CD8-positive, alpha-beta memory T cell (primary cell): ENCODE results near the gene SNTG2. TPM values are rescaled to one million over a fixed set of nuclear protein-coding genes. Genes with fewer than 3 reads are reported as not detected.

Experiments
- CTCF ChIA-PET: fragments of 350-600 bp; sonication (Branson Sonifier 250); formaldehyde crosslinking; loops from one replicate; lab custom pipeline; 2021; ENCODE audit warnings: antibody characterized with exemption; lab: Charles Lee
- POLR2A ChIA-PET: fragments of 350-600 bp; sonication (Branson Sonifier 250); formaldehyde crosslinking; loops from one replicate; lab custom pipeline; 2021; ENCODE audit warnings: antibody characterized with exemption; lab: Charles Lee
- DNase-seq, 5 donors: peaks; one replicate each; pipeline versions ENCODE4 v3.0.0 to v3.0.0-alpha.2; 2020 to 2022; ENCODE audit warnings: mixed read lengths in 1 of 5
- H3K27ac ChIP-seq: one replicate; pipeline ENCODE4 v1.7.0; 2013; ENCODE audit warnings: low read depth, mild to moderate bottlenecking, low read length, moderate library complexity
- H3K27me3 ChIP-seq: 2 replicates; pipeline ENCODE4 v1.7.0; 2013; ENCODE audit warnings: low read length, mild to moderate bottlenecking; ENCODE audit not compliant: insufficient read depth, poor library complexity, severe bottlenecking
- H3K36me3 ChIP-seq: 2 replicates; pipeline ENCODE4 v1.7.0; 2013; ENCODE audit warnings: mild to moderate bottlenecking, low read length, moderate library complexity; ENCODE audit not compliant: insufficient read depth
- H3K4me1 ChIP-seq: 2 replicates; pipeline ENCODE4 v1.7.0; 2013; ENCODE audit warnings: mild to moderate bottlenecking, low read length, moderate library complexity; ENCODE audit not compliant: insufficient read depth
- H3K4me3 ChIP-seq: 2 replicates; pipeline ENCODE4 v1.7.0; 2013; ENCODE audit warnings: mild to moderate bottlenecking, low read length
- H3K9me3 ChIP-seq: 2 replicates; pipeline ENCODE4 v1.7.0; 2013; ENCODE audit warnings: mild to moderate bottlenecking, low read length
- H3K27ac Mint-ChIP-seq, 8 donors: one replicate each; pipeline ENCODE4 v1.8.0; 2020 to 2021; ENCODE audit warnings: mixed read lengths in 8 of 8, mild to moderate bottlenecking in 6 of 8, inconsistent platforms in 3 of 8, moderate library complexity in 3 of 8
- H3K27me3 Mint-ChIP-seq, 2 donors: one replicate each; pipeline ENCODE4 v1.8.0; 2020 to 2021; ENCODE audit warnings: mixed read lengths in 2 of 2, mild to moderate bottlenecking in 1 of 2, moderate library complexity in 1 of 2
- H3K36me3 Mint-ChIP-seq, 3 donors: one replicate each; pipeline ENCODE4 v1.8.0; 2020 to 2021; ENCODE audit warnings: mixed read lengths in 3 of 3, inconsistent platforms in 1 of 3, mild to moderate bottlenecking in 1 of 3
- H3K4me1 Mint-ChIP-seq, 3 donors: one replicate each; pipeline ENCODE4 v1.8.0; 2020 to 2021; ENCODE audit warnings: mixed read lengths in 3 of 3, inconsistent platforms in 1 of 3, mild to moderate bottlenecking in 1 of 3
- H3K4me3 Mint-ChIP-seq, 7 donors: one replicate each; pipeline ENCODE4 v1.8.0; 2020 to 2021; ENCODE audit warnings: mixed read lengths in 7 of 7, mild to moderate bottlenecking in 6 of 7, moderate library complexity in 4 of 7, inconsistent platforms in 2 of 7
- H3K9me3 Mint-ChIP-seq, 5 donors: one replicate each; pipeline ENCODE4 v1.8.0; 2020 to 2022; ENCODE audit warnings: mixed read lengths in 5 of 5, mild to moderate bottlenecking in 3 of 5, moderate library complexity in 2 of 5, inconsistent platforms in 1 of 5
- polyA plus RNA-seq: library from polyadenylated mRNA; unstranded; fragments of 300-500 nt; fragmentation: Illumina TruSeq; gene quantifications from one replicate; pipeline ENCODE4 v1.2.3, GENCODE V29; 2021
- total RNA-seq, 2 experiments: library from RNA; stranded (reverse); gene quantifications; one replicate each; pipeline ENCODE4 v1.2.3, GENCODE V29; 2021

Gene SNTG2
- total and polyA plus RNA-seq, 3 experiments from 2014 or later, result 0.30 to 1.7 (median 1.3) TPM

GRCh38 chr2:1251520-1251919 lies 300.9 kb downstream of the SNTG2 start:
- Mint-ChIP-seq H3K4me1 (no peaks in the 10 kb centered on the region), H3K27ac (no peak overlapping the region), H3K27me3 (peaks cover 5 to 8% of the 10 kb centered on the region in 2 donors), H3K36me3 (no peaks in the 10 kb centered on the region), H3K9me3 (peaks cover 0 to 4% (median 0%) of the 10 kb centered on the region in 5 donors), H3K4me3 (no peak overlapping the region)
- CTCF ChIA-PET, result no interaction called here
- H3K4me3 ChIP-seq, result no peak overlapping the region
- POLR2A ChIA-PET, result no interaction called here
- H3K36me3 ChIP-seq, result no peaks in the 10 kb centered on the region
- no peaks in the 10 kb centered on the region for H3K9me3 ChIP-seq
- H3K27me3 ChIP-seq, result no peaks in the 10 kb centered on the region
- H3K27ac ChIP-seq, result no peak overlapping the region
- H3K4me1 ChIP-seq, result no peaks in the 10 kb centered on the region
- DNase-seq, result no peak

GRCh38 chr2:1253629-1254028 lies 303.0 kb downstream of the SNTG2 start:
- H3K36me3 Mint-ChIP-seq, result no peaks in the 10 kb centered on the region
- Histone ChIP-seq H3K36me3 (no peaks in the 10 kb centered on the region), H3K27me3 (no peaks in the 10 kb centered on the region), H3K4me1 (no peaks in the 10 kb centered on the region), H3K4me3 (no peak overlapping the region), H3K27ac (no peak overlapping the region), H3K9me3 (no peaks in the 10 kb centered on the region)
- no peak overlapping the region for H3K27ac Mint-ChIP-seq
- CTCF ChIA-PET, result no interaction called here
- POLR2A ChIA-PET, result no interaction called here
- no peak overlapping the region for H3K4me3 Mint-ChIP-seq
- peaks cover 0 to 4% (median 0%) of the 10 kb centered on the region in 5 donors for H3K9me3 Mint-ChIP-seq
- no peak for DNase-seq
- peaks cover 5 to 6% of the 10 kb centered on the region in 2 donors for H3K27me3 Mint-ChIP-seq
- no peaks in the 10 kb centered on the region for H3K4me1 Mint-ChIP-seq

- Mint-ChIP-seq H3K27me3 (peaks cover 5 to 6% of the 10 kb centered on the region in 2 donors), H3K4me3 (no peak overlapping the region), H3K27ac (no peak overlapping the region), H3K4me1 (no peaks in the 10 kb centered on the region), H3K9me3 (peaks cover 0 to 4% (median 0%) of the 10 kb centered on the region in 5 donors), H3K36me3 (no peaks in the 10 kb centered on the region)
- H3K9me3 ChIP-seq, result no peaks in the 10 kb centered on the region
- no peak for DNase-seq
- no peak overlapping the region for H3K27ac ChIP-seq
- H3K4me3 ChIP-seq, result no peak overlapping the region
- no peaks in the 10 kb centered on the region for H3K4me1 ChIP-seq
- H3K27me3 ChIP-seq, result no peaks in the 10 kb centered on the region
- ChIA-PET CTCF (no interaction called here), POLR2A (no interaction called here)
- H3K36me3 ChIP-seq, result no peaks in the 10 kb centered on the region
Observed at GRCh38 chr2:1254662-1255343, 304.2 kb downstream of the SNTG2 start.

- no peaks in the 10 kb centered on the region for H3K36me3 Mint-ChIP-seq
- ChIA-PET POLR2A (no interaction called here), CTCF (interaction anchor here (0.9 kb wide), 1 partner anchor 9 kb away, joined by 3 read pairs; no protein-coding TSS in a partner anchor)
- H3K9me3 ChIP-seq, result no peaks in the 10 kb centered on the region
- H3K4me1 ChIP-seq, result no peaks in the 10 kb centered on the region
- H3K36me3 ChIP-seq, result no peaks in the 10 kb centered on the region
- no peak for DNase-seq
- H3K4me3 ChIP-seq, result no peak overlapping the region
- H3K4me1 Mint-ChIP-seq, result no peaks in the 10 kb centered on the region
- H3K9me3 Mint-ChIP-seq, result peaks cover 0 to 4% (median 0%) of the 10 kb centered on the region in 5 donors
- no peak overlapping the region for H3K27ac ChIP-seq
- peaks cover 5 to 6% of the 10 kb centered on the region in 2 donors for H3K27me3 Mint-ChIP-seq
- H3K27ac Mint-ChIP-seq, result no peak overlapping the region
- no peaks in the 10 kb centered on the region for H3K27me3 ChIP-seq
- H3K4me3 Mint-ChIP-seq, result no peak overlapping the region
Observed at GRCh38 chr2:1256632-1257324, 306.1 kb downstream of the SNTG2 start.

- ChIA-PET CTCF (no interaction called here), POLR2A (no interaction called here)
- Histone ChIP-seq H3K27ac (no peak overlapping the region), H3K4me1 (no peaks in the 10 kb centered on the region), H3K9me3 (no peaks in the 10 kb centered on the region), H3K27me3 (no peaks in the 10 kb centered on the region), H3K36me3 (no peaks in the 10 kb centered on the region), H3K4me3 (no peak overlapping the region)
- no peak for DNase-seq
- peaks cover 5 to 6% of the 10 kb centered on the region in 2 donors for H3K27me3 Mint-ChIP-seq
- H3K27ac Mint-ChIP-seq, result no peak overlapping the region
- no peaks in the 10 kb centered on the region for H3K4me1 Mint-ChIP-seq
- peaks cover 0 to 4% (median 0%) of the 10 kb centered on the region in 5 donors for H3K9me3 Mint-ChIP-seq
- no peak overlapping the region for H3K4me3 Mint-ChIP-seq
- H3K36me3 Mint-ChIP-seq, result no peaks in the 10 kb centered on the region
Observed at GRCh38 chr2:1257334-1257733, 306.7 kb downstream of the SNTG2 start.

GRCh38 chr2:1259746-1260145 lies 309.1 kb downstream of the SNTG2 start:
- Mint-ChIP-seq H3K36me3 (no peaks in the 10 kb centered on the region), H3K27me3 (peaks cover 0 to 3% of the 10 kb centered on the region in 2 donors), H3K27ac (no peak overlapping the region), H3K9me3 (peaks cover 0 to 2% (median 0%) of the 10 kb centered on the region in 5 donors), H3K4me3 (no peak overlapping the region), H3K4me1 (no peaks in the 10 kb centered on the region)
- H3K4me1 ChIP-seq, result no peaks in the 10 kb centered on the region
- H3K27me3 ChIP-seq, result no peaks in the 10 kb centered on the region
- H3K27ac ChIP-seq, result no peak overlapping the region
- ChIA-PET POLR2A (no interaction called here), CTCF (no interaction called here)
- H3K4me3 ChIP-seq, result no peak overlapping the region
- DNase-seq, result no peak
- H3K9me3 ChIP-seq, result no peaks in the 10 kb centered on the region
- H3K36me3 ChIP-seq, result no peaks in the 10 kb centered on the region

GRCh38 chr2:1262609-1263008 lies 312.0 kb downstream of the SNTG2 start:
- POLR2A ChIA-PET, result no interaction called here
- Histone ChIP-seq H3K27me3 (no peaks in the 10 kb centered on the region), H3K9me3 (no peaks in the 10 kb centered on the region), H3K4me3 (no peak overlapping the region), H3K4me1 (no peaks in the 10 kb centered on the region), H3K36me3 (no peaks in the 10 kb centered on the region), H3K27ac (no peak overlapping the region)
- H3K27ac Mint-ChIP-seq, result no peak overlapping the region
- no peaks in the 10 kb centered on the region for H3K27me3 Mint-ChIP-seq
- DNase-seq, result no peak
- H3K9me3 Mint-ChIP-seq, result no peaks in the 10 kb centered on the region
- no peak overlapping the region for H3K4me3 Mint-ChIP-seq
- peaks cover 0 to 4% (median 0%) of the 10 kb centered on the region in 3 donors for H3K36me3 Mint-ChIP-seq
- CTCF ChIA-PET, result no interaction called here
- no peaks in the 10 kb centered on the region for H3K4me1 Mint-ChIP-seq

DNA sequence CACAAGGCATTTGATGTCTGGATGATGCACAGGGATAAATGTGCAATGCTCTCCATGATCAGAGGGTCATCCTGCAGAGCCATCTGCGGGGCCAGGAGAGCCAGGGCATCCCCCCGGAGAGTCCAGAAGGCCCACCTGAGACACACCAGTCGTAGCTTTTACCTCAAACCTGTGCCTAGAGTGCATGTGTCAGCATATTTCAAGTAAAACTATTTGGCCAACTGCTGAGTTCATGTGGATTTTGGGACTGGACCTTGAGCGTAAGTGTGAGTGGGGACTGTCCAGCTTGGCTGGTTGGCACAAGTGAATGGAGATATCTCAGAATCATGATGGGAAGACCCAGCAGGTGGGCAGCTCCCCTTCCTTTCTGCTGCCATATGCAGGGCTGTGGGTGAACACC lies 314.8 kb downstream of the SNTG2 start:
- CTCF ChIA-PET, result interaction anchor here (1.2 kb wide), 1 partner anchor 9 kb away, joined by 3 read pairs; no protein-coding TSS in a partner anchor
- no peaks in the 10 kb centered on the region for H3K4me1 Mint-ChIP-seq
- POLR2A ChIA-PET, result no interaction called here

More for the DNA sequence above, 314.8 kb downstream of the SNTG2 start:
- no peaks in the 10 kb centered on the region for H3K9me3 Mint-ChIP-seq
- Histone ChIP-seq H3K9me3 (no peaks in the 10 kb centered on the region), H3K36me3 (no peaks in the 10 kb centered on the region), H3K27me3 (no peaks in the 10 kb centered on the region), H3K27ac (no peak overlapping the region), H3K4me1 (no peaks in the 10 kb centered on the region), H3K4me3 (no peak overlapping the region)
- H3K27ac Mint-ChIP-seq, result no peak overlapping the region
- no peak overlapping the region for H3K4me3 Mint-ChIP-seq
- H3K27me3 Mint-ChIP-seq, result peaks cover 0 to 4% of the 10 kb centered on the region in 2 donors
- no peak for DNase-seq
- peaks cover 0 to 8% (median 0%) of the 10 kb centered on the region in 3 donors for H3K36me3 Mint-ChIP-seq
